Sigmoid colon (tissue), 4 donors: ENCODE data around the gene TTLL6.

Source experiments
- POLR2A ChIP-seq, 2 donors: fragments of 450-650 bp; IDR thresholded peaks; one replicate each; pipeline ENCODE4 v1.6.1; 2016; ENCODE audit warnings: antibody characterized with exemption in 2 of 2, mild to moderate bottlenecking in 2 of 2, moderate library complexity in 2 of 2
- POLR2AphosphoS5 ChIP-seq, 4 donors: sonication (generic); formaldehyde crosslinking; IDR thresholded peaks; one replicate each; pipeline ENCODE4 v1.6.1; 2017; ENCODE audit warnings: antibody characterized with exemption in 4 of 4
- TF ChIP-seq, protein P1 (sequence below), 4 experiments: fragments of 450-650 bp in 3 of 4; fragments of 200-600 bp in 1 of 4; IDR thresholded peaks; one replicate each; pipeline ENCODE4 v1.5.1; 2016 to 2019; ENCODE audit warnings: antibody characterized with exemption in 4 of 4, mild to moderate bottlenecking in 3 of 4, moderate library complexity in 2 of 4

DNA sequence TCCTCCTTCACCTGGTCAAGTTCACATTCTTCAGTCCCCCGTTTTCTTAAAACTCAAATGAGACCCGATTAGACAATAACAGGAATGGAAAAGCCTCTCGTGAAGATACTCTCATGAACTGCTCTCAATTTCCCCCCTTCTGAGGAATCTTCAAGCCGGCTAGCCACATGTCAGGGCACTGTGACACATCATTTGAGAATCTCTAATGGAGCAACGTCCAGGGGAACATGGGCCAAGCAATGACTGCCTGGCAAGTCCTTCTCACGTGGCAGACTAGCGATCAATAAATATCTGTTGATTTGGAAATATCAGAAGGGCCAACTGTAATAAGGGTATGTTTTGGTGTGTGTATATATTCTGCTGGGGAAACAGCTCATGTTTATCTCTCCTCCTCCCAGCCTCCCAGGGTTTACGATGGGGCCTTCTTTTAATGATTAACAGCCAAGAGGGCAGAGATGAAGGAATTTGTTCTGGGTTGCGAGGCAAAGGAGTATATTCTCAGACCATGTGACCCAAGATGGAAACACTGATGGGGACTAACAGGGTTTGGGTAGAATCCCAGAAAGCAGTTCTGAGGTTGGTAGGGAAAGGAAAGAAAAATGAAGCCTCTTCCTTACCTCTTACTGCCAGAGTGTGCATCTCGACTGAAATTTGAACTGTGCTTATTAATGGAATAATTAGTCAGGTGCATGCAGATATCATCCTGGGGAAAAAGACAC lies 21.4 kb downstream of the TTLL6 start:
- TF ChIP-seq POLR2AphosphoS5 (IDR thresholded peaks at IDR 0.05) (no peak), POLR2A (IDR thresholded peaks at IDR 0.05) (no peak)
- TF ChIP-seq, protein P1, sequence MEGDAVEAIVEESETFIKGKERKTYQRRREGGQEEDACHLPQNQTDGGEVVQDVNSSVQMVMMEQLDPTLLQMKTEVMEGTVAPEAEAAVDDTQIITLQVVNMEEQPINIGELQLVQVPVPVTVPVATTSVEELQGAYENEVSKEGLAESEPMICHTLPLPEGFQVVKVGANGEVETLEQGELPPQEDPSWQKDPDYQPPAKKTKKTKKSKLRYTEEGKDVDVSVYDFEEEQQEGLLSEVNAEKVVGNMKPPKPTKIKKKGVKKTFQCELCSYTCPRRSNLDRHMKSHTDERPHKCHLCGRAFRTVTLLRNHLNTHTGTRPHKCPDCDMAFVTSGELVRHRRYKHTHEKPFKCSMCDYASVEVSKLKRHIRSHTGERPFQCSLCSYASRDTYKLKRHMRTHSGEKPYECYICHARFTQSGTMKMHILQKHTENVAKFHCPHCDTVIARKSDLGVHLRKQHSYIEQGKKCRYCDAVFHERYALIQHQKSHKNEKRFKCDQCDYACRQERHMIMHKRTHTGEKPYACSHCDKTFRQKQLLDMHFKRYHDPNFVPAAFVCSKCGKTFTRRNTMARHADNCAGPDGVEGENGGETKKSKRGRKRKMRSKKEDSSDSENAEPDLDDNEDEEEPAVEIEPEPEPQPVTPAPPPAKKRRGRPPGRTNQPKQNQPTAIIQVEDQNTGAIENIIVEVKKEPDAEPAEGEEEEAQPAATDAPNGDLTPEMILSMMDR (IDR thresholded peaks at IDR 0.05) = no peak
